GM19467 (cell line): Measurements from ENCODE around the gene DNAJC22.

ENCODE experiments used
- ATAC-seq: cut with Tn5 transposase; IDR thresholded peaks from one replicate; pipeline ENCODE4 v1.9.1; 2021; ENCODE audit warnings: mild to moderate bottlenecking, moderate library complexity; ENCODE audit not compliant: unreplicated experiment

The DNAJC22 gene

GRCh38 chr12:49342914-49343731 is 3.6 kb upstream of the DNAJC22 start:
- ATAC-seq, result no peak

GRCh38 chr12:49344486-49345050 is 2.1 kb upstream of the DNAJC22 start:
- ATAC-seq, result no peak

- no peak for ATAC-seq
Measured at GRCh38 chr12:49345051-49345824, 1.4 kb upstream of the DNAJC22 start.

GRCh38 chr12:49345825-49346658 is 646 bp upstream of the DNAJC22 start:
- ATAC-seq, result no peak

GRCh38 chr12:49347311-49348193 is 864 bp downstream of the DNAJC22 start:
- ATAC-seq, result no peak

- ATAC-seq, result no peak
Measured at GRCh38 chr12:49348781-49349180, 2.1 kb downstream of the DNAJC22 start.

GRCh38 chr12:49349266-49349665 is 2.6 kb downstream of the DNAJC22 start:
- no peak for ATAC-seq

GRCh38 chr12:49352351-49352750 is 5.7 kb downstream of the DNAJC22 start:
- no peak for ATAC-seq

DNA sequence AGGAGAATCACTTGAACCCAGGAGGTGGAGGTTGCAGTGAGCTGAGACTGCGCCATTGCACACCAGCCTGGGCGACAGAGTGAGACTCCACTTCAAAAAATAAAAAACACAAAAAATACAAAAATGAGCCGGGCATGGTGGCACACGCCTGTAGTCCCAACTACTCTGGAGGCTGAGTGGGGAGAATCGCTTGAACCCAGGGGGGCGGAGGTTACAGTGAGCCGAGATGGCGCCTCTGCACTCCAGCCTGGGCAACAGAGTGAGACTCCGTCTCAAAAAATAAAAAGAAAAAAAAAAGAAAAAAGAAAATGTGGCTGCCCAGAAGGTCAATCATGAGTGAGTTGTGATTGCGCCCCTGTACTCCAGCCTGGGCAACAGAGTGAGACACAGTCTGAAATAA is 9.2 kb downstream of the DNAJC22 start:
- ATAC-seq, result no peak

DNA sequence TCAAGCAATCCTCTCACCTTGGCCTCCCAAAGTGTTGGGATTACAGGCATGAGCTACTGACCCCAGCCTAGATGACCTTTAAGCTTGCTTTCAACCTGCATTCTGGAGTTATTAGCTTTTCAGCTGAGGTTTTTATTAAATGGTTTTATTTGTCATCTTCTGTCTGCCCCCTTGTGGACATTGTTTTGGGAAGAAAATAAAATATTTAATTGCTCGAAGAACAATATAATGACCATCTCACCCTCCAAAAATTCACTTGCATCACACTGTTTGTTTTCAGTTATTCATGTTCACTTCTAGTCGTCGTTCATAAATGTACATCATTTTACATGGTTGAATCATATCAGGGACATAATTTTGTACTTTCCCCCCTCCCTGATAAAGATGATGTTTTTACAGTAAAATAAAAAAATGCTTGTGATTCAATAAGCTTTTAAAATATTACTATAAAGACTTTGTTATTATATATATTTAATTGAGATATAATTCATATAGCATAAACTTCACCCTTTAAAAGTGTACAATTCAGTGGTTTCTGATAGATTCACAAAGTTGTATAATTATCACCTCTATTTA is 10.5 kb downstream of the DNAJC22 start:
- no peak for ATAC-seq

GRCh38 chr12:49358483-49359141 is 11.9 kb downstream of the DNAJC22 start:
- no peak for ATAC-seq

DNA sequence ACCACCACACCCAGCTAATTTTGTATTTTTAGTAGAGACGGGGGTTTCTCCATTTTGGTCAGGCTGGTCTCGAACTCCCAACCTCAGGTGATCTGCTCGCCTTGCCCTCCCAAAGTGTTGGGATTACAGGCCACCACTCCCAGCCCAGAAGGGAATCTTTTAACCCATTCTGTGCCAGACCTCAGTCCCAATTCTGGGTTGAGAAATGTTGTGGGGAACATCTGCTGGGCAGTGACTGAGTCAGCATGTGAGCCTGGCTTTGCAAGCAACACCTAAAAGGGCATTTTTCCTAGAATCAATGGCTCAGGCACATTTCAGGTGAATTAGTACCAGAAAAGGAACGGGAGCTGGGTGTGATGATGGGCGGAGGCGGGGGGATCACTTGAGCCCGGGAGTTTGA is 13.0 kb downstream of the DNAJC22 start:
- no peak for ATAC-seq

DNA sequence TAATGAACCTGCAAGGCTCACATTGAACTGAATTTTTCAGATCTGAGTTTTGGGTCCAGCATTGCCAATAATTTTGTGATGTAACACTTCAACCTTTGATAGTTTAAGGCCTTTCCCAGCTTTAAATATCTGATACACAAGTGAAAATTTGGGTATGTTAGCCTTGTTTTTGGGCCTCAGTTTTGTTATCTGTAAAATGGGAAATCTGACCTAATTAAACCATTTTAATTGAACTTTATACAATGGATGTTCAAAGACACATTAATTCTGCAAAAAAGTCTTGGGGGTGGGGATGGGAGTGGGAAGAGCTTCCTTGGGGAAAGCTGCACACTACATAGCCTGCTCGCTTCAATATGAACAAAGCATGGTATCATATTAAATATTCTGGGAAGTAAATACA is 15.4 kb downstream of the DNAJC22 start:
- ATAC-seq, result no peak

DNA sequence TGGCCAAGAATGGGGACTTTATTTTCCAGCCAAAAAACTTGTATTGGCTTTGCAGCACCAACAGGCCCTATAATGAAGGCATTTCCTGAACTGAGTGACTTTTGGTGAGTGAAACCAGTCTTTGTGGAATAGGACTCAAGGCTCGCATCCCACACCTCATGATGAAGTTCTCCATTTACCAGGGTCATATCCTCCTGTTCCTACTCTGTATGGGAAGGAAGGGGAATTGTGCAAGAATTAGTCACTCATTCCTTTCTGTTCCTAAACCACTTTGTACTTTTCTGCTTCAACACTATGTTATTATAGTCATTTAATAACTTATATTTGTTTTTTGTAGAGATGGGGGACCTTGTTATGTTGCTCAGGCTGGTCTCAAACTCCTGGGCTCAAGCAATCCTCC is 18.3 kb downstream of the DNAJC22 start:
- ATAC-seq, result no peak

- ATAC-seq, result no peak
Measured at GRCh38 chr12:49365542-49365941, 18.9 kb downstream of the DNAJC22 start.

- ATAC-seq, result peak; percentile 1
Measured at GRCh38 chr12:49366096-49366651, 19.5 kb downstream of the DNAJC22 start.

DNA sequence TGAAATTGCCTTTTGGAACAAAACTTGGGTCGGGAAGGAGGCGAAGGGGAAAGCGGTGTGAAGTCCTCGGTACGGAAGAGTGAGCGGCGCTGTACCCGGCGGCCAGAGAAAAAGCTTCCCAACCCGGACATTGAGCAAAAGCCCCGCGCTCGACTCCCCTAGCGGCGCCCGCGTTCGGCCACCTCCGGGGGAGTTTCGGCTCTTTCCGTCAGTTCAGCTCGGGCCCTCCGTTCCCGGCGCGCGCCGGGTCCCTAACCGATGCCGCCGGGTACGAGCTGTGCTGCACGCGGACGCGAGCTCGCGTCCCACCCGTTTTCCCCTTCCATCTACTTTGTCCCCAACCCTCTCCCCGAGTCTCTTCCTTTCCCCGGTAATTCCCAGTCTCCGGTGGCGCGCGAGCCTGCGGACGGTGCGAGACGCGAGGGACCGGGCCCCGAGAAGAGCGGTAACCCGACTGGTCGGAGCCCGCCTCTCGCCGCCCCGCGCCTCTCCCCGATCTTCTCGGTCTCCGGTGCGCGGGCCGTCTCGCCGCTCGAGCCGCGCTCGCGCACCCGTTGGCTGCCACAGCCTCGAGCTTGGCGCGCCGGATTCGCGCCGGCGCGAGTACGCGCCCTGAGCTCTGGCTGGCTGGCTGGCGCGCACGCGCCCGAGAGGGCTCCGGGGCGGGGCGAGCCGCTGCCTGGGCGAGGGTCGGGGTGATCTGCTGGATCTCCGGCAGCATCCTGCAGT is 20.1 kb downstream of the DNAJC22 start:
- ATAC-seq, result peak; percentile 62
